Islet precursor cell (in vitro differentiated cells): ENCODE results near the gene MYO1G.

ENCODE experiments used
- DNase-seq: peaks from one replicate; pipeline ENCODE4 v3.0.0-alpha.2; 2018

Gene MYO1G

GRCh38 chr7:44979481-44980392, 922 bp upstream of the MYO1G start:
- DNase-seq, result peak; percentile 81

GRCh38 chr7:44977959-44978335, 868 bp downstream of the MYO1G start:
- peak; percentile 45 for DNase-seq

GRCh38 chr7:44977304-44977958, 1.4 kb downstream of the MYO1G start:
- DNase-seq, result no peak

- no peak for DNase-seq
Observed at GRCh38 chr7:44976746-44977196, 2.0 kb downstream of the MYO1G start.

GRCh38 chr7:44976040-44976745, 2.6 kb downstream of the MYO1G start:
- no peak for DNase-seq

GRCh38 chr7:44975331-44976039, 3.3 kb downstream of the MYO1G start:
- no peak for DNase-seq

- DNase-seq, result no peak
Observed at GRCh38 chr7:44974549-44974948, 4.3 kb downstream of the MYO1G start.

- DNase-seq, result peak; percentile 76
Observed at GRCh38 chr7:44973610-44974401, 5.0 kb downstream of the MYO1G start.

GRCh38 chr7:44972562-44972961, 6.3 kb downstream of the MYO1G start:
- no peak for DNase-seq

- DNase-seq, result no peak
Observed at GRCh38 chr7:44971902-44972441, 6.8 kb downstream of the MYO1G start.

- no peak for DNase-seq
Observed at GRCh38 chr7:44971188-44971901, 7.5 kb downstream of the MYO1G start.

- no peak for DNase-seq
Observed at GRCh38 chr7:44970523-44971051, 8.2 kb downstream of the MYO1G start.

GRCh38 chr7:44969701-44970522, 8.9 kb downstream of the MYO1G start:
- DNase-seq, result no peak

GRCh38 chr7:44969049-44969700, 9.6 kb downstream of the MYO1G start:
- no peak for DNase-seq

GRCh38 chr7:44967571-44968446, 11.0 kb downstream of the MYO1G start:
- peak; percentile 64 for DNase-seq

- DNase-seq, result peak; percentile 41
Observed at GRCh38 chr7:44966731-44967538, 11.9 kb downstream of the MYO1G start.
